ENCODE results near the gene CCDC190.

The CCDC190 gene

GRCh38 chr1:162880617-162881016, 19.6 kb upstream of the CCDC190 start:
- in situ Hi-C loops (cut with MboI; ENCODE audit: low sequenced_read_pairs): loop anchor here (25.0 kb wide), 1 partner anchor 432 kb away; the partner anchor contains the start of gene NUF2

- in situ Hi-C loops (cut with MboI; ENCODE audit: low sequenced_read_pairs): loop anchor here (10.0 to 25.0 kb wide), 2 partner anchors 307 to 434 kb away; partner anchors contain the start of gene NUF2
These were observed 17.1 kb upstream of the CCDC190 start for GRCh38 chr1:162878000-162878596.

- in situ Hi-C loops (cut with MboI; ENCODE audit: low sequenced_read_pairs): loop anchor here (10.0 to 25.0 kb wide), 2 partner anchors 307 to 435 kb away; partner anchors contain the start of gene NUF2
These were observed 16.4 kb upstream of the CCDC190 start for GRCh38 chr1:162877412-162877811.

- in situ Hi-C loops (cut with MboI; ENCODE audit: low sequenced_read_pairs): loop anchor here (10.0 to 25.0 kb wide), 2 partner anchors 308 to 436 kb away; partner anchors contain the start of gene NUF2
These were observed 15.8 kb upstream of the CCDC190 start for GRCh38 chr1:162876751-162877150.

- in situ Hi-C loops (cut with MboI; ENCODE audit: low sequenced_read_pairs): loop anchor here (10.0 kb wide), 1 partner anchor 311 kb away; no protein-coding TSS in a partner anchor
These were observed 13.0 kb upstream of the CCDC190 start for GRCh38 chr1:162873671-162874666.

GRCh38 chr1:162872981-162873380, 12.0 kb upstream of the CCDC190 start:
- in situ Hi-C loops (cut with MboI; ENCODE audit: low sequenced_read_pairs): loop anchor here (10.0 kb wide), 1 partner anchor 312 kb away; no protein-coding TSS in a partner anchor

- in situ Hi-C loops (cut with MboI; ENCODE audit: low sequenced_read_pairs): loop anchor here (10.0 kb wide), 1 partner anchor 313 kb away; no protein-coding TSS in a partner anchor
These were observed 10.4 kb upstream of the CCDC190 start for GRCh38 chr1:162871417-162871816.

- in situ Hi-C loops (cut with MboI; ENCODE audit: low sequenced_read_pairs): no loop called here
These were observed 8.0 kb upstream of the CCDC190 start for GRCh38 chr1:162868972-162869371.

GRCh38 chr1:162861625-162862024, 650 bp upstream of the CCDC190 start:
- in situ Hi-C loops (cut with MboI; ENCODE audit: low sequenced_read_pairs): no loop called here

- in situ Hi-C loops (cut with MboI; ENCODE audit: low sequenced_read_pairs): no loop called here
These were observed 1.8 kb downstream of the CCDC190 start for GRCh38 chr1:162859191-162859590.

- in situ Hi-C loops (cut with MboI; ENCODE audit: low sequenced_read_pairs): no loop called here
These were observed 3.1 kb downstream of the CCDC190 start for GRCh38 chr1:162857850-162858249.

GRCh38 chr1:162856260-162856659, 4.7 kb downstream of the CCDC190 start:
- in situ Hi-C loops (cut with MboI; ENCODE audit: low sequenced_read_pairs): no loop called here

GRCh38 chr1:162855461-162856150, 5.4 kb downstream of the CCDC190 start:
- in situ Hi-C loops (cut with MboI; ENCODE audit: low sequenced_read_pairs): no loop called here

GRCh38 chr1:162854245-162854882, 6.6 kb downstream of the CCDC190 start:
- in situ Hi-C loops (cut with MboI; ENCODE audit: low sequenced_read_pairs): no loop called here

GRCh38 chr1:162851341-162851740, 9.6 kb downstream of the CCDC190 start:
- in situ Hi-C loops (cut with MboI; ENCODE audit: low sequenced_read_pairs): no loop called here

GRCh38 chr1:162849711-162850110, 11.3 kb downstream of the CCDC190 start:
- in situ Hi-C loops (cut with MboI; ENCODE audit: low sequenced_read_pairs): no loop called here

GRCh38 chr1:162847839-162848453, 13.0 kb downstream of the CCDC190 start:
- in situ Hi-C loops (cut with MboI; ENCODE audit: low sequenced_read_pairs): no loop called here

GRCh38 chr1:162846256-162847212, 14.4 kb downstream of the CCDC190 start:
- in situ Hi-C loops (cut with MboI; ENCODE audit: low sequenced_read_pairs): no loop called here

- in situ Hi-C loops (cut with MboI; ENCODE audit: low sequenced_read_pairs): no loop called here
These were observed 16.8 kb downstream of the CCDC190 start for GRCh38 chr1:162844153-162844552.
